Esophagus muscularis mucosa (tissue), 4 donors: ENCODE data around the gene TTC39C. TPM values are rescaled to one million over a fixed set of nuclear protein-coding genes. Genes with fewer than 3 reads are reported as not detected.

ENCODE experiments used
- DNase-seq: peaks from one replicate; pipeline ENCODE4 v3.0.0-alpha.2; 2017; ENCODE audit errors: extremely low spot score
- H3K27ac ChIP-seq, 4 donors: fragments of 200-600 bp; sonication (generic); replicated peaks in 1 of 4; 1 replicate in 3 of 4; 2 replicates in 1 of 4; pipeline ENCODE4 v1.5.1; 2016 to 2019; ENCODE audit warnings: mild to moderate bottlenecking in 1 of 4
- H3K27me3 ChIP-seq, 4 donors: fragments of 200-600 bp; sonication (generic); one replicate each; pipeline versions ENCODE4 v1.5.1 to v1.6.0; 2016 to 2019
- H3K36me3 ChIP-seq, 4 donors: fragments of 200-600 bp; sonication (generic); one replicate each; pipeline ENCODE4 v1.5.1; 2016 to 2019
- H3K4me1 ChIP-seq, 4 donors: fragments of 200-600 bp; sonication (generic); one replicate each; pipeline ENCODE4 v1.5.1; 2016 to 2019
- H3K4me3 ChIP-seq, 4 donors: fragments of 200-600 bp; sonication (generic); 1 replicate in 2 of 4; 2 replicates in 2 of 4; pipeline ENCODE4 v1.5.1; 2016 to 2019; ENCODE audit warnings: mild to moderate bottlenecking in 4 of 4, moderate library complexity in 1 of 4
- H3K9me3 ChIP-seq, 4 donors: fragments of 200-600 bp; sonication (generic); 1 replicate in 3 of 4; 2 replicates in 1 of 4; pipeline ENCODE4 v1.5.1; 2016 to 2019
- EP300 ChIP-seq: sonication (generic); formaldehyde crosslinking; IDR thresholded peaks from one replicate; pipeline ENCODE4 v1.6.1; 2017; ENCODE audit warnings: antibody characterized with exemption
- POLR2A ChIP-seq: fragments of 450-650 bp; IDR thresholded peaks from one replicate; pipeline ENCODE4 v1.6.1; 2017; ENCODE audit warnings: antibody characterized with exemption, moderate library complexity, mild to moderate bottlenecking, low read depth
- POLR2AphosphoS5 ChIP-seq, 2 donors: sonication (generic); formaldehyde crosslinking; IDR thresholded peaks; one replicate each; pipeline ENCODE4 v1.6.1; 2017; ENCODE audit warnings: antibody characterized with exemption in 2 of 2
- WGBS: methylation state at CpG from one replicate; pipeline ENCODE4 v1.1.5; 2018; 5-methylcytosine and 5-hydroxymethylcytosine counted together
- intact Hi-C: fragments of 100-400 bp; cut with DNase I; formaldehyde crosslinking; loops from one replicate; pipeline ENCODE4 v1.15.1; 2023
- total RNA-seq, 4 donors: library from RNA; depleted of rRNA; stranded (reverse); fragments of >200 nt; gene quantifications; one replicate each; pipeline versions ENCODE4 v1.1.0 to v1.2.1, GENCODE V29; 2016
- TF ChIP-seq, protein P1 (sequence below), 3 experiments: fragments of 200-600 bp in 2 of 3; fragments of 450-650 bp in 1 of 3; sonication (generic) in 2 of 3; IDR thresholded peaks; one replicate each; pipeline ENCODE4 v1.5.1; 2017 to 2019; ENCODE audit warnings: antibody characterized with exemption in 3 of 3, mild to moderate bottlenecking in 2 of 3, moderate library complexity in 1 of 3

The TTC39C gene
- total RNA-seq, 4 donors from 2014 or later = 32.3 to 45.4 (median 34.8) TPM

DNA sequence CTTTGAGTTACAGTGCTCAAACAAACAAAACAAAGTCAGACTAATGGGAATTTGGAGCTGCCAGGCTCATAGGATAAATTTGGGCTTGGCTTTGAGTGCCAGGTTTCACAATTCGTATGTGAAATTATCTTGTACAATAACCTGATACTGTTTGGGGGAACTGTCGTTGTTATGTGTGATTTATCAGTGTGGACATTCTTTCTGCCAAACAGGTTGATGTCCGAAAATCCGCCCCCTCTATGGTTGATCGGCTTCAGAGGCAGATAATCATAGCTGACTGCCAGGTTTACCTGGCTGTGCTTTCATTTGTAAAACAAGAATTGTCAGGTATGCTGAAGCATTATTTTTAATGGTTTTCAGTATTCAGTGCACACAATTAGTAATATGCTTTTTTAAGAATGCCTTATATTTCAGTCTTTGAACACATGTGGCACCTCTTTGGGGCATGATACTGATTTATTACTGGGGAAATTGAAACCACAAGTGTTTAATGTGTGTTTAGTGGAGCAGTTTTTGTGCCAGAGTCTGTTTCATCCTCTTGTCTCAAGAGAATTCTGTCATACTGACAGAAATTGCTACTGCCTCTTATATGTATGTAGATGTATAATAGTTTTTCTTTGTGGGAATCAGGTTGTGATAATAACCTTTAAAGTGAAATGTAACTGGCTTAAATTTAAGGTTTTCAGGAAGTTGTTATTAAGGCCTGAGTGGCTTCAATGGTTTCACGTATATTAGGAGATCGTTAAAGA is 54.6 kb downstream of the TTC39C start:
- WGBS = 89% methylated on average over 7 of the region's 7 CpGs
- peaks cover 0 to 22% (median 5%) of the 10 kb centered on the region in 4 donors for H3K36me3 ChIP-seq
- intact Hi-C loops = no loop called here
- no peak for DNase-seq
- no peaks in the 10 kb centered on the region for H3K27me3 ChIP-seq
- H3K27ac ChIP-seq = no peak overlapping the region
- no peak for TF ChIP-seq POLR2AphosphoS5 (IDR thresholded peaks at IDR 0.05)
- TF ChIP-seq, protein P1, sequence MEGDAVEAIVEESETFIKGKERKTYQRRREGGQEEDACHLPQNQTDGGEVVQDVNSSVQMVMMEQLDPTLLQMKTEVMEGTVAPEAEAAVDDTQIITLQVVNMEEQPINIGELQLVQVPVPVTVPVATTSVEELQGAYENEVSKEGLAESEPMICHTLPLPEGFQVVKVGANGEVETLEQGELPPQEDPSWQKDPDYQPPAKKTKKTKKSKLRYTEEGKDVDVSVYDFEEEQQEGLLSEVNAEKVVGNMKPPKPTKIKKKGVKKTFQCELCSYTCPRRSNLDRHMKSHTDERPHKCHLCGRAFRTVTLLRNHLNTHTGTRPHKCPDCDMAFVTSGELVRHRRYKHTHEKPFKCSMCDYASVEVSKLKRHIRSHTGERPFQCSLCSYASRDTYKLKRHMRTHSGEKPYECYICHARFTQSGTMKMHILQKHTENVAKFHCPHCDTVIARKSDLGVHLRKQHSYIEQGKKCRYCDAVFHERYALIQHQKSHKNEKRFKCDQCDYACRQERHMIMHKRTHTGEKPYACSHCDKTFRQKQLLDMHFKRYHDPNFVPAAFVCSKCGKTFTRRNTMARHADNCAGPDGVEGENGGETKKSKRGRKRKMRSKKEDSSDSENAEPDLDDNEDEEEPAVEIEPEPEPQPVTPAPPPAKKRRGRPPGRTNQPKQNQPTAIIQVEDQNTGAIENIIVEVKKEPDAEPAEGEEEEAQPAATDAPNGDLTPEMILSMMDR (IDR thresholded peaks at IDR 0.05) = no peak
- no peak for TF ChIP-seq EP300
- TF ChIP-seq POLR2A = no peak
- no peaks in the 10 kb centered on the region for H3K4me1 ChIP-seq
- H3K9me3 ChIP-seq = no peaks in the 10 kb centered on the region
- no peak overlapping the region for H3K4me3 ChIP-seq

DNA sequence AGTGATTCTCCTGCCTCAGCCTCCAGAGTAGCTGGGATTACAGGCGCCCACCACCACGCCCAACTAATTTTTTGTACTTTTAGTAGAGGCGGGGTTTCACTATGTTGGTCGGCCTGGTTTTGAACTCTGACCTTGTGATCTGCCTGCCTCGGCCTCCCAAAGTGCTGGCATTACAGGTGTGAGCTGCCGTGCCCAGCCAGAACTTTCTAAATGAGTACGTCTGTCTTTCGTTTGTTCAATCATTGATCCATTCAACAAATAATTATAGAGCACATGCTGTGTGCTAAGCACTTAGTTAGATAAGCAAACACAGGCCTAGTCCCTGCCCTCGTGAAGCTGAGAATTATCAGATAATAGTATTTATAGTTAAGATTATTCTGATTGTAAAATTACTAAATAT is 56.5 kb downstream of the TTC39C start:
- TF ChIP-seq, protein P1 (IDR thresholded peaks at IDR 0.05) = no peak
- no peak for TF ChIP-seq POLR2A
- TF ChIP-seq POLR2AphosphoS5 (IDR thresholded peaks at IDR 0.05) = no peak
- TF ChIP-seq EP300 = no peak
- WGBS = 93% methylated on average over 9 of the region's 9 CpGs
- Histone ChIP-seq H3K4me3 (no peak overlapping the region), H3K27ac (no peak overlapping the region), H3K36me3 (peaks cover 0 to 22% (median 5%) of the 10 kb centered on the region in 4 donors), H3K4me1 (peaks cover 4 to 8% (median 6%) of the 10 kb centered on the region in 4 donors), H3K27me3 (no peaks in the 10 kb centered on the region), H3K9me3 (no peaks in the 10 kb centered on the region)
- DNase-seq = peak; percentile 14
- intact Hi-C loops = loop anchor here (10.0 kb wide), 1 partner anchor 46 kb away; no protein-coding TSS in a partner anchor

DNA sequence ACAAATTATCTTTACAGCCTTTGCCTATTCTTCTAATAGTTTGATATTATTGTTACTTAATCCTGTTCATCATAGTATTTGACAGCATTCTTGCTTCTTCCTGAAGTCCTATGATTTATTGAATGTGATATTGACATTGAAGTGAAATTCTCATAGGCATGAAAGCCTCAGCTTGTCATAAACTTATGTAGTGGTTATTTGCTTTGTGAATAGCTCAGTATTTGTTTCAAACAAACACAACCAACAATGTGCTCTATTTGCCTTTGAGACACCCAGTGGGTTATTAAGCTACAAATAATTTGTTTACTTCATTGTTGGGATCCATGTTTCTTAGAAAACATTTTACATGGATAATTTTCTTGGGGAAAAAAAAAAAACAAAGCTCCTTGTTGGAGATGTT is 57.2 kb downstream of the TTC39C start:
- Histone ChIP-seq H3K9me3 (no peaks in the 10 kb centered on the region), H3K27ac (no peak overlapping the region), H3K27me3 (no peaks in the 10 kb centered on the region), H3K36me3 (peaks cover 0 to 15% (median 2%) of the 10 kb centered on the region in 4 donors), H3K4me3 (no peak overlapping the region), H3K4me1 (peaks cover 5 to 16% (median 13%) of the 10 kb centered on the region in 4 donors)
- no peak for DNase-seq
- intact Hi-C loops = loop anchor here (10.0 kb wide), 1 partner anchor 47 kb away; no protein-coding TSS in a partner anchor
- TF ChIP-seq EP300 (no peak), POLR2A (no peak), POLR2AphosphoS5 (IDR thresholded peaks at IDR 0.05) (no peak)
- TF ChIP-seq, protein P1 (IDR thresholded peaks at IDR 0.05) = no peak

DNA sequence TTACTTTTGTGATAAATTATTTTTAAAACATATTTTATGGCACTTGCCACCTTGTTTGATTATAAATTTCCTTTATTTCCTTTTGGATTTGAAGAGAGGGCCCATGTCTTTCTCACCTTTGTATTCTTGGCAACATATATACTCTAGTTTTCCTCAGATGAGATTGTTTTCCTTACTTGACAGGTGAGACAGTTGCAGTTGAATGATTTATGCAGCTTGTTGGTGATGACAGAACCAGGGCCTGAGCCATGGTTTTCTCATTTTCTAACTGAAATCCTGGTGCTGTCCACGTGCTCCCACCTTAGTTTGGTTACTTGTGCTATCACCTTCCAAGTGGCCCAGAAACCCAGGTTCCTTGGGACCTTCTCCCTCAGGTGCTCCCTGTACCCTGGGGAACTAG is 58.2 kb downstream of the TTC39C start:
- Histone ChIP-seq H3K36me3 (peaks cover 0 to 5% (median 0%) of the 10 kb centered on the region in 4 donors), H3K4me3 (no peak overlapping the region), H3K27me3 (no peaks in the 10 kb centered on the region), H3K4me1 (peaks cover 10 to 18% (median 16%) of the 10 kb centered on the region in 4 donors), H3K9me3 (no peaks in the 10 kb centered on the region), H3K27ac (no peak overlapping the region)
- intact Hi-C loops = loop anchor here (10.0 kb wide), 1 partner anchor 48 kb away; no protein-coding TSS in a partner anchor
- 67% methylated on average over 1 of the region's 1 CpG for WGBS
- DNase-seq = no peak
- TF ChIP-seq, protein P1 (IDR thresholded peaks at IDR 0.05) = no peak
- no peak for TF ChIP-seq EP300
- no peak for TF ChIP-seq POLR2A
- TF ChIP-seq POLR2AphosphoS5 (IDR thresholded peaks at IDR 0.05) = no peak
